NCI-H2196 (cell line): ENCODE results near the gene ALDH3B1.

ENCODE experiments used
- DNase-seq: peaks from one replicate; lab custom pipeline; 2025; ENCODE audit not compliant: unreplicated experiment; lab: John Stamatoyannopoulos, UW

The ALDH3B1 gene

DNA sequence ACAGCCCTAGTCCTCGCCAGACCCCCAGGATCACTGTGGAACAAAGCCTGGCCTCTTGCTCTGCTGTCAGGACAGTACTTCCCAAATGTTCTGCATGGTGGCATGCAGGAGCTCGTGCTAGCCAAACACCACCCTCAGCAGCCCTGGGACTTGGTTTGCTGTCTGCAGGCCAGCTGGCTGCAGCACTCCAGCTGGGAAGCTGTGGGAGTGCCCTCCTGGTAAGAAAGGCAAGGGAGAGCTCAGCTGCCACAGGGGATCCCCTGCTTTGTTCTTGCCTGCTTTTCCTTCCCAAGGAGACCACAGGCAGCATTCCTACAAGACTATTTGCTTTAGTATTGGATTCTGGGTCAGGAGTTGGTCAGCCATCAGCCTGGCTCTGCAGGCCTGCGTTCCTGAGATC, 56.6 kb downstream of the ALDH3B1 start:
- no peak for DNase-seq

DNA sequence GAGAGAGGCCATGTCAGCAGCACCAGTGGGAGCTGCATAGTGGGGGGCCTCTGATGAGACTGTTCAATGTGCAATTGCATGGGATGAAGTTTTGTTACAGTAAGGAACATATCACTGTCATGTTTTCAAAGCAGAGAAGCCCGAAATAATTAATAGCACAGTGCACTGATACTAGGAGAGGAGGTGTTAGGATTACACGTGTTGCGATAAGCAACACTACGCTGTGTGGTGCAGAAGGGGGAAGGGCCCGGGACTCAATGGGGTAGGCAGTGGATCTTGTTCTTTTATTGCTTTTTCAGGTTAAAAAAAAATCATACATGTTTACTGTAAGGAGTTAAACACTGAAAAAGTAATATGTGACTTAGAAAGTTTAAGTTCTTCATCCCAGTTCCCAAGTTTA, 57.9 kb downstream of the ALDH3B1 start:
- no peak for DNase-seq

DNA sequence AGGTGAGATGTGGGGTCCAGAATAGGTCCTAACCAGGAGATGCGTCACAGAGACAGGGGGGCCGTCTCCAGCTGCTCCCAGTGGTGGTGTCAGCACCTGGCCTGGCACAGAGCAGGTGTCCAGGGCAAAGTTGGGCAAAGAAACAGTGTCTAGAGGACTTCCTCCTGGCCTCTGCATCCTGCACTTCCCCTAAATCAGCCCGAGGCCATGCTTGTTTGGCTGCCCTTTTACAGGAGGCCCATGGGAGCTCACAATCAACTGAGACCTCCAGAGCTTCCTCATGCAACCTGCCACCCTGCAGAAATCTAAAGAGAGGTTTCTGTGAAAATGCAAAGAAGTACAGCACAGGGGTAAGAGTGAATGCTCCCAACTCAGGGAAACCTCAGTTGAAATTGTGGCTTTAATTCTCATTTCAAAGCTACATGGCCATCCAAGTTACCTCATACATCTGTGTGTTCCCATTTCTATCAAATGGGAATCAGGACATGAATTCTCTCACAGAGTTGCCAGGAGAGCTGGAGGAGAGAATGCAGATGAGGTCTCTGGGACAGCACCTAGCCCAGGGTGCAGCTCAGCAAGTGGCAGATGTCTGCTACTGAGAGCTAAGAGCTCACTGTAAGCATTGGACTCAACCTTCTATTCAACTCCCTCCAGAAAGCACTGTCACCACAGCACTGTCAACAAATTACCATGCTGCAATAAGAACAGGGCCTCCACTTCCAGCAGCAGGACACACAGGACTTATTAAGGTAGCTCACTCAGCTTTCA, 61.3 kb downstream of the ALDH3B1 start:
- no peak for DNase-seq

DNA sequence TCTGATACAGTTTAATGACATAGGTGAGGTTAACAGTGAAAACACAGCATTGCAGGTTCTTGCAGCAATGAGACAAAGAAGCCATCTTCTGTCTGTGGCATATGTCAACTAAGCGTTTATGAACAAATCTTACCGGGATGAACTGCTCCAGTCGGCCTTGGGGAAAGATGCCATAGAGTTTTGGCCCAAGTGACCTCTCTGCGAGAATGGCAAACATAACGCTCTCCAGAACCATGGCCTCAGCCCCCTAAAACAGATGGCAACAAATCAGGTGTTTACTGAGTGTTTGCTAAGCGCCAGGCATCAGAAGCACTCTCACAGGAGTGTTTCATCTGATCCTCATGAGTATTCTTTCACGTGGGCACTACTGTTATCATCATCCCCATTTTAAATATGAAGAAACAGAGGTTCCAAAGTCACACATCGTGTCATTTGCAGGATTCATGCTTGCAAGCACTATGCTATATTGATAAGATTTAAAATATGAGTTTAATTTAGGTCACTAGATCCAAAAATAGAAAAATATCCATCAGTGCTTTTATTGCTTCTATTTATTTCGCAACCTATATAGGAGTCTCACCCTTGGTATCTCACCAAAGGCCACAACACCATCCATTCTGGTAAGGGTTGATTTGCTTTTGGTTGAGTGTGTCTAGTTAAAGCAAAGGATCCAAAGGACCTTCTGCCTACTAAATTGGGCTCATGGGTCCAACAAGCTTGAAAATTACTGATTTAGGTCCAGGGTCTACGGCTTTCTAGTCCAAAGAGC, 64.6 kb downstream of the ALDH3B1 start:
- DNase-seq = no peak

DNA sequence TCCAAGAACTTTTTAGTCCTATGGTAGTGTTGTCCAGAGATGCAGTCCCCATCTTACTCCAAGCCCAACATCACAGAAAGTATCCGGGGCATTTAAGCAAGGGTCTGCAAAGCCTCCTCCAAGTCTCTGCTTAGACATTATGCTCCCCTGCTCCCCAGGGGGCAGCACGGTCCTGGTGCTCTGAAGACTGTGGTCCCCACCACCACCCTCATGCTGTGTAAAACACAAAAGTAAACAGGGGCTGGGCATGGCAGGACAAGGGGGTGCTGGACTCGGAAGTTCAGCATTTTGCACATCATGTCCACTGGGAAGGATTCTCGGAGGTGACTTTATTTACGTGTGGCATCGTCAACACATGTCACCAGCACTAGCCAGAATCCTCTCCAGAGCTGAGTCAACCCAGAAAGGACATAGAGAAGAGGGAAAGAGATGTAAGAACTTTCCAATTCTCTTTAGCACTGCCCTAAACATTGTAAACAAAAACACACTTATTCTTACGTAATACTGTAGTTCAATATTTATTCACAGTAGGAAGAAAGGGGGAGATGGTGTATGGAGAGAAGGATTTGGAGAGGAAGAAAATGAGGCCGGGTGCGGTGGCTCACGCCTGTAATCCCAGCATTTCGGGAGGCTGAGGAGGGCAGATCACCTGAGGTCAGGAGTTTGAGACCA, 66.4 kb downstream of the ALDH3B1 start:
- DNase-seq = no peak

DNA sequence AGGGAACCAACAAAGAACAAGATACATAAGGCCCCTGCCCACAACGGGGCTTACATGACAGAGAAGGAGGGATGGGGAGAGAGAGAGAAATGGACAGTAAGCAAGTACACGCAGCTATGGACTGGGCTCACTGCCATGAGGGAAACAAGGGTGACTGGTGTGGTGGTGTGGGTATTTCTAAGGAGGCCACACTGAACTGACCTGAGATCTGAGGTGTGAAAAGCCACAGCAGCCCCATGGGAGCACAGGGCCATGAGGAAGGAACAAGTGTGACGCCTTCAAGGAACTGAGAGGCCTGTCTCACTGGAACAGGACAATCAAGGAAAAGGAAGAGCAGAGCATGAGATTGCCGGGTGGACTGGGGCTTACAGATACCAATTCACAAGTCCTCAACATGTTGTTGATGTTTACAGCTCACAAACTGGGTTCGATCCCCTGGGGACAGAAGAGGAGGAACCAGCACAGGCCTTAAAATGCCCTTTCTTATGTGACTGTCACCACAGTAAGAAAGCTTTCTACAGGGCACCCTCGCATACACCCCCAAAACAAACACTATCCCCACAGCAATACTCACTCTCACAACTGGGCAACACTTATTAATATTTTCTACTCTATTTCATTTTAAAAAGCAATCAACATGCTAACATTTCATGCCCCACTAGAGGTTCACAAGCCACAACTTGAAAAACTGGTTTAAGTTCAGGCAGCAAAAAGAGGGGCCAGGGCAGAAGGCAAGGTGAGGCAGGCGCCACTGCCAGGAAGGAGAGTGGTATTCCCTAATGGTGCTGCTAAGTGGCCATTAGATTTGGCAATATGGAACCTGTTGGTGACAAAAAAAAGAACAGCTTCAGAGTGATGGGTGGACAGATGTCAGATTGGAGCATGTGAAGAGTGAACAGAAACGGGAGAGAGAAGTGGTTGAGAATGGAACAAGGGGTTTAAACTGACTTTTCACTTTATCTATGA, 67.8 kb downstream of the ALDH3B1 start:
- DNase-seq = no peak
